Measurements from ENCODE around the gene FAM53C.

DNA sequence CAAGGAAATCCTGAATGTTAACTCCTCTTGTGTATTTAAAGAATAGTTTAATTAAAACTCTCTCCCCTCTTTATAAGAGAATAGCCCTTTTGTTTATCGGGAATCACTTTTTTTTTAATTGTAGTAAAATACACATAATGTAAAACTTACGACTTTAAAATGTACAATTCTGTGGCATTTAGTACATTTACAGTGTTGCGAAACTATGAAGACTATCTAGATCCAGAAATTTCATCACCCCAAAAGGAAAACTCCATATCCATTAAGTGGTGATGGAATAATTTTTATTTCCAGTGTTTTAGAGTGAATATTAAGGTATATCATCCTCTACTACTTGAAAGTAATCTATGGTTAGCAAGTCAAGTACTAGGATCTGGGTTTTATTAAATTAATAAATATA, 51.3 kb downstream of the FAM53C start:
- TF ChIP-seq EZH2phosphoT487 (IDR thresholded peaks at IDR 0.05; ENCODE audit: insufficient read depth, low read depth) (no peak), EZH2 (IDR thresholded peaks at IDR 0.05; ENCODE audit: insufficient read depth, poor library complexity, severe bottlenecking) (no peak)

Measured in GM23248 (cell line).